Measurements from ENCODE around the gene CDH11.

- TF ChIP-seq, protein P1, sequence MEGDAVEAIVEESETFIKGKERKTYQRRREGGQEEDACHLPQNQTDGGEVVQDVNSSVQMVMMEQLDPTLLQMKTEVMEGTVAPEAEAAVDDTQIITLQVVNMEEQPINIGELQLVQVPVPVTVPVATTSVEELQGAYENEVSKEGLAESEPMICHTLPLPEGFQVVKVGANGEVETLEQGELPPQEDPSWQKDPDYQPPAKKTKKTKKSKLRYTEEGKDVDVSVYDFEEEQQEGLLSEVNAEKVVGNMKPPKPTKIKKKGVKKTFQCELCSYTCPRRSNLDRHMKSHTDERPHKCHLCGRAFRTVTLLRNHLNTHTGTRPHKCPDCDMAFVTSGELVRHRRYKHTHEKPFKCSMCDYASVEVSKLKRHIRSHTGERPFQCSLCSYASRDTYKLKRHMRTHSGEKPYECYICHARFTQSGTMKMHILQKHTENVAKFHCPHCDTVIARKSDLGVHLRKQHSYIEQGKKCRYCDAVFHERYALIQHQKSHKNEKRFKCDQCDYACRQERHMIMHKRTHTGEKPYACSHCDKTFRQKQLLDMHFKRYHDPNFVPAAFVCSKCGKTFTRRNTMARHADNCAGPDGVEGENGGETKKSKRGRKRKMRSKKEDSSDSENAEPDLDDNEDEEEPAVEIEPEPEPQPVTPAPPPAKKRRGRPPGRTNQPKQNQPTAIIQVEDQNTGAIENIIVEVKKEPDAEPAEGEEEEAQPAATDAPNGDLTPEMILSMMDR (IDR thresholded peaks at IDR 0.05 in 4 of 5, conservative IDR thresholded peaks at IDR 0.05 in 1 of 5): no peak
- TF ChIP-seq POLR2A (IDR thresholded peaks at IDR 0.05): no peak
Measured at GRCh38 chr16:65077181-65077580, 44.7 kb downstream of the CDH11 start.

Data from gastrocnemius medialis (tissue), 4 donors.